MM.1S (cell line): ENCODE results near the gene SLC24A3.

ENCODE experiments used
- DNase-seq: peaks from one replicate; pipeline ENCODE4 v3.0.0-alpha.2; 2015
- H2AFZ ChIP-seq: fragments of 300-600 bp; sonication (generic); 2 replicates; pipeline ENCODE4 v1.6.0; 2016; ENCODE audit warnings: antibody characterized with exemption, low read length
- H3F3A ChIP-seq: fragments of 300-600 bp; sonication (generic); 2 replicates; pipeline ENCODE4 v1.6.1; 2016; ENCODE audit warnings: mild to moderate bottlenecking, antibody characterized with exemption, low read length, moderate library complexity, mixed read lengths; ENCODE audit not compliant: insufficient read depth
- H3K27ac ChIP-seq: fragments of 300-600 bp; sonication (generic); 2 replicates; pipeline ENCODE4 v1.5.1; 2016; ENCODE audit warnings: mild to moderate bottlenecking, low read length
- H3K27me3 ChIP-seq: fragments of 300-600 bp; sonication (generic); replicated peaks from 2 replicates; pipeline ENCODE4 v1.6.0; 2016; ENCODE audit warnings: low read length; ENCODE audit not compliant: insufficient read depth
- H3K36me3 ChIP-seq: fragments of 300-600 bp; sonication (generic); replicated peaks from 2 replicates; pipeline ENCODE4 v1.6.1; 2016; ENCODE audit warnings: mild to moderate bottlenecking, low read length, mixed read lengths; ENCODE audit not compliant: insufficient read depth
- H3K4me1 ChIP-seq: fragments of 300-600 bp; sonication (generic); 2 replicates; pipeline ENCODE4 v1.6.1; 2016; ENCODE audit warnings: low read length, mixed read lengths
- H3K4me2 ChIP-seq: fragments of 300-600 bp; sonication (generic); 2 replicates; pipeline ENCODE4 v1.6.0; 2016; ENCODE audit warnings: low read depth, low read length
- H3K4me3 ChIP-seq: fragments of 300-600 bp; sonication (generic); 2 replicates; pipeline ENCODE4 v1.5.1; 2016; ENCODE audit warnings: low read length, mixed read lengths
- H3K79me2 ChIP-seq: fragments of 300-600 bp; sonication (generic); 2 replicates; pipeline ENCODE4 v1.6.1; 2016; ENCODE audit warnings: mixed run types, low read length, mixed read lengths
- H3K9ac ChIP-seq: fragments of 300-600 bp; sonication (generic); 2 replicates; pipeline ENCODE4 v1.6.1; 2016; ENCODE audit warnings: low read length, mixed read lengths
- H3K9me2 ChIP-seq: fragments of 300-600 bp; sonication (generic); replicated peaks from 2 replicates; pipeline ENCODE4 v1.6.1; 2016; ENCODE audit warnings: mild to moderate bottlenecking, low read length, mixed read lengths; ENCODE audit not compliant: insufficient read depth
- H3K9me3 ChIP-seq: fragments of 300-600 bp; sonication (generic); replicated peaks from 2 replicates; pipeline ENCODE4 v1.6.1; 2016; ENCODE audit warnings: mild to moderate bottlenecking, low read length, mixed read lengths; ENCODE audit not compliant: insufficient read depth
- H4K20me1 ChIP-seq: fragments of 300-600 bp; sonication (generic); 2 replicates; pipeline ENCODE4 v1.6.1; 2016; ENCODE audit warnings: mild to moderate bottlenecking, low read length, moderate library complexity, mixed read lengths; ENCODE audit not compliant: insufficient read depth
- EZH2 ChIP-seq: fragments of 300-600 bp; sonication (generic); optimal IDR thresholded peaks from 2 replicates; pipeline ENCODE3; 2017; ENCODE audit warnings: low read depth, mild to moderate bottlenecking, antibody characterized with exemption, low read length, mixed read lengths
- EZH2phosphoT487 ChIP-seq: fragments of 300-600 bp; sonication (generic); IDR thresholded peaks from 2 replicates; pipeline ENCODE4 v1.6.1; 2018; ENCODE audit warnings: antibody characterized with exemption, low read length
- TF ChIP-seq, protein P1 (sequence below): fragments of 300-600 bp; sonication (generic); IDR thresholded peaks from 2 replicates; pipeline ENCODE4 v1.5.1; 2016; ENCODE audit warnings: antibody characterized with exemption, low read length, mixed read lengths

SLC24A3 gene

DNA sequence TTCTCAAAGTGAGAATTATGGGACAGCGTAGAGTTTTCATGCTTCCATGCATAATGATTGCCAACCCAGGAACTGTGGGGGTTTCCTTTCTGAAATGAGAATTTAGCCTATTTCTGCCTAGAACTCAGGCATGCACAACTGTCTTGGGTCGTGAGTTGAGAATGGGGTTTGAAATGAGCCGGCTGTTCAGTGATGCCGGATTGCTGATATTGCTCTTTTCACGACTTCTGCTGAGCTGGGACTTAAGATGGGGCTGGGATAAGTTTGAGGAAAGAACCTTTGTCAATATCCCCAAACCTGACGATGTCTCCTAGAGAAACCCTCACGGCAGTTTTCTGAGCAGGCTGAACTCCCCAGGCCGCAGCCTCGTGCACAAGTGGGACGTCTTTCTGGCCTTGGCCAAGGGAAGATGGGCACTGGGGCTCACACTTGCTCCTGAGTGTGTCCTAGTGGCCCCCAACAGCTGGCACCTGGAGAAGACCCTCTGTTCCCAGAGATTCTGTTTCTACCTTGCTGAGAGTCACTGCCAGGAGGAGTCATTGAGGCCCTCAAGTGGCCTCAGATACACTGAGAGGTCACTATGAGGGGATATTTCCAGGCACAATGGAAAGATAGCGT, 511.5 kb downstream of the SLC24A3 start:
- Histone ChIP-seq H2AFZ (no peak overlapping the region), H3K9ac (no peak overlapping the region), H3K4me3 (no peak overlapping the region), H3K27ac (no peak overlapping the region), H3K36me3 (no peaks in the 10 kb centered on the region), H3K27me3 (no peaks in the 10 kb centered on the region), H3K4me2 (no peak overlapping the region), H3K9me2 (no peaks in the 10 kb centered on the region), H3K79me2 (no peaks in the 10 kb centered on the region), H3F3A (no peaks in the 10 kb centered on the region), H3K4me1 (no peaks in the 10 kb centered on the region), H3K9me3 (no peaks in the 10 kb centered on the region), H4K20me1 (no peaks in the 10 kb centered on the region)
- TF ChIP-seq, protein P1, sequence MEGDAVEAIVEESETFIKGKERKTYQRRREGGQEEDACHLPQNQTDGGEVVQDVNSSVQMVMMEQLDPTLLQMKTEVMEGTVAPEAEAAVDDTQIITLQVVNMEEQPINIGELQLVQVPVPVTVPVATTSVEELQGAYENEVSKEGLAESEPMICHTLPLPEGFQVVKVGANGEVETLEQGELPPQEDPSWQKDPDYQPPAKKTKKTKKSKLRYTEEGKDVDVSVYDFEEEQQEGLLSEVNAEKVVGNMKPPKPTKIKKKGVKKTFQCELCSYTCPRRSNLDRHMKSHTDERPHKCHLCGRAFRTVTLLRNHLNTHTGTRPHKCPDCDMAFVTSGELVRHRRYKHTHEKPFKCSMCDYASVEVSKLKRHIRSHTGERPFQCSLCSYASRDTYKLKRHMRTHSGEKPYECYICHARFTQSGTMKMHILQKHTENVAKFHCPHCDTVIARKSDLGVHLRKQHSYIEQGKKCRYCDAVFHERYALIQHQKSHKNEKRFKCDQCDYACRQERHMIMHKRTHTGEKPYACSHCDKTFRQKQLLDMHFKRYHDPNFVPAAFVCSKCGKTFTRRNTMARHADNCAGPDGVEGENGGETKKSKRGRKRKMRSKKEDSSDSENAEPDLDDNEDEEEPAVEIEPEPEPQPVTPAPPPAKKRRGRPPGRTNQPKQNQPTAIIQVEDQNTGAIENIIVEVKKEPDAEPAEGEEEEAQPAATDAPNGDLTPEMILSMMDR = no peak
- TF ChIP-seq EZH2phosphoT487 = no peak
- no peak for TF ChIP-seq EZH2
- DNase-seq = no peak

DNA sequence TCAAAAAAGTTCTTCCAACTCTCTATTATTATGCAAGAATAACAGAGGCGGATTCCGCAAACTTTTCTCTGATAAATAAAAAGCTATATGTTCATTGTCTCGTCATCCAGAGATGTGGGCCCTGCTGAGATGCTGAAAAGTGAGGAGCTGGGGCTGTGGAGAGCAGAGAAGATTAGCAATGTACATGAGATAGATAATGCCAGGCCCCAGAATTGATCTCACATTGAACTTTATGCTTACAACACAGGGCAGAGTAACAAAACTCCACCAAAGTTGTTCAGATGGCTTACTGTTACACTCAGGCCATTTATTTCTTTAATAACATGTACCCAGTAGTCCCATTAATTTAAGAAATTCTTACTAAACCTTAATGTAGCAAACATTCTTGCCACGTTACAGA, 512.9 kb downstream of the SLC24A3 start:
- TF ChIP-seq EZH2 (no peak), EZH2phosphoT487 (no peak)
- TF ChIP-seq, protein P1 = no peak
- no peaks in the 10 kb centered on the region for H3K9me2 ChIP-seq
- no peaks in the 10 kb centered on the region for H3F3A ChIP-seq
- no peak for DNase-seq
- H3K36me3 ChIP-seq = no peaks in the 10 kb centered on the region
- H4K20me1 ChIP-seq = no peaks in the 10 kb centered on the region
- H3K9ac ChIP-seq = no peak overlapping the region
- H3K4me2 ChIP-seq = no peak overlapping the region
- H3K4me3 ChIP-seq = no peak overlapping the region
- no peak overlapping the region for H2AFZ ChIP-seq
- H3K27me3 ChIP-seq = no peaks in the 10 kb centered on the region
- no peaks in the 10 kb centered on the region for H3K9me3 ChIP-seq
- H3K27ac ChIP-seq = no peak overlapping the region
- H3K4me1 ChIP-seq = no peaks in the 10 kb centered on the region
- H3K79me2 ChIP-seq = no peaks in the 10 kb centered on the region

DNA sequence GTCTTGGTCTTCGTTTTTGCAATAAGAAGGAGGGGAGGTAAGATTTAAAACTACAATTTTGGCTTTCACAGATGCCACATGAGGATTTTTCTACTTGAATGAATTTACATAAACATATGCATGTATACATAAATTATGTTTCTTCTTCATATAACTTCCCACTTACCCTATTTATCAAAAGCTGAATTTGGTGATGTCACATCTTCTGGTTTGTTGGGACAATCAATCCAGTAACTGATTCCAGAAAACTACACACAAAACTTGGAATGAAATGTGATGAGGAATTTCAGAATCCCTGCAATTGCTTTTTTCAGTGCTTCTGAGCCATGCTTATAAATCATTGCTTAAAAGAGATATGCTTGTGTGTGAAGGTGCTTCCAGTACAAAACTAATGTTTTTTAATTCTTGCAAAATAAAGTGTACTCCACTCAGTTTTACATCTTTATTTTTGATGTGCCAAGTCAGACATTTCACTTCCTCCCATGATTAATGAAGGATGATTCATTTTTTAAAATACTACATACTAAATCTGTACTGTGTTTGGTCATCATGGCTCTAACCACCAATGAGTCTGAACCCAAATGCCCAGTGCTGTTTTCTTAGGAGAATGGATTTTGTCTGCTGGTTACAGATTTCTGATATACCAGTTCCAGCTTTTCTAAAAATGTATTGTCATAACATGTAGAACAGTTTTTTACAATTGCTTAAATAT, 513.5 kb downstream of the SLC24A3 start:
- H3K9ac ChIP-seq = no peak overlapping the region
- no peaks in the 10 kb centered on the region for H3K9me3 ChIP-seq
- no peaks in the 10 kb centered on the region for H3K27me3 ChIP-seq
- H3F3A ChIP-seq = no peaks in the 10 kb centered on the region
- no peak overlapping the region for H3K4me3 ChIP-seq
- H4K20me1 ChIP-seq = no peaks in the 10 kb centered on the region
- TF ChIP-seq EZH2 (no peak), EZH2phosphoT487 (no peak)
- TF ChIP-seq, protein P1 = no peak
- H3K79me2 ChIP-seq = no peaks in the 10 kb centered on the region
- no peaks in the 10 kb centered on the region for H3K36me3 ChIP-seq
- H2AFZ ChIP-seq = no peak overlapping the region
- no peak overlapping the region for H3K4me2 ChIP-seq
- DNase-seq = no peak
- H3K4me1 ChIP-seq = no peaks in the 10 kb centered on the region
- no peaks in the 10 kb centered on the region for H3K9me2 ChIP-seq
- no peak overlapping the region for H3K27ac ChIP-seq
